ENCODE measurements around the gene ELK4. TPM values are rescaled to one million over a fixed set of nuclear protein-coding genes. Genes with fewer than 3 reads are reported as not detected.

ELK4 gene
- total RNA-seq, 1 experiment from 2014 or later = 31.2 TPM

GRCh38 chr1:205577874-205578658 lies 53.7 kb downstream of the ELK4 start:
- Mint-ChIP-seq H3K27ac (no peak overlapping the region; a peak in 1 of 7 replicates), H3K4me3 (no peak overlapping the region), H3K27me3 (ENCODE audit: low read depth) (peaks cover 67% of the 10 kb centered on the region), H3K9me3 (no peaks in the 10 kb centered on the region), H3K4me1 (peaks cover 17 to 25% of the 10 kb centered on the region in 2 experiments), H3K36me3 (ENCODE audit: insufficient read depth in 1 of 3, low read depth in 3 of 3) (no peaks in the 10 kb centered on the region)
- no peak overlapping the region for H4K91ac ChIP-seq (ENCODE audit: insufficient read length, low read depth, low read length)
- no peak overlapping the region for H2BK120ac ChIP-seq (ENCODE audit: low read depth, low read length, poor library complexity, severe bottlenecking)
- no peaks in the 10 kb centered on the region for H3K79me1 ChIP-seq (ENCODE audit: insufficient read depth, low read depth, low read length, poor library complexity, severe bottlenecking)
- H2BK20ac ChIP-seq (ENCODE audit: low read depth, low read length, poor library complexity, severe bottlenecking) = no peak overlapping the region
- no peak for DNase-seq
- H3K14ac ChIP-seq (ENCODE audit: insufficient read depth, low read length) = no peak overlapping the region; the same call in 1 of the 2 replicates
- H2BK12ac ChIP-seq (ENCODE audit: insufficient read length, low read depth, low read length) = no peak overlapping the region
- no peaks in the 10 kb centered on the region; the same call in 1 of the 2 replicates for H3K4me1 ChIP-seq (ENCODE audit: insufficient read depth, low read length)
- no peak overlapping the region for H3T11ph ChIP-seq (ENCODE audit: low read length)
- no peaks in the 10 kb centered on the region; the same call in 1 of the 2 replicates for H3K27me3 ChIP-seq (ENCODE audit: insufficient read depth, low read length)
- no peak overlapping the region for H3K9ac ChIP-seq (ENCODE audit: extremely low read depth, insufficient read length, low read length)
- H3K56ac ChIP-seq (ENCODE audit: insufficient read length, low read depth, low read length) = no peak overlapping the region
- no peak for TF ChIP-seq CTCF (conservative IDR thresholded peaks at IDR 0.05)
- no peak overlapping the region for H3K4me2 ChIP-seq (ENCODE audit: insufficient read depth, insufficient read length, low read length)
- no peak overlapping the region for H4K5ac ChIP-seq (ENCODE audit: insufficient read length, low read depth, low read length)
- no peak overlapping the region for H2AK5ac ChIP-seq (ENCODE audit: insufficient read length, low read length)
- H3K18ac ChIP-seq (ENCODE audit: insufficient read length, low read depth, low read length) = no peak overlapping the region
- H3K79me2 ChIP-seq (ENCODE audit: insufficient read depth, low read length) = no peaks in the 10 kb centered on the region
- no peak overlapping the region for H2AFZ ChIP-seq (ENCODE audit: low read length)
- H3K9me3 ChIP-seq (ENCODE audit: control insufficient read depth, low read depth, low read length) = no peaks in the 10 kb centered on the region
- no peak overlapping the region for H4K8ac ChIP-seq (replicated peaks; ENCODE audit: insufficient read length, low read depth, low read length)
- H2BK5ac ChIP-seq (ENCODE audit: insufficient read length, low read length) = no peak overlapping the region
- WGBS (ENCODE audit: extremely low coverage, insufficient read length, low lambda C conversion rate) = no CpG with 5 or more reads among the region's 13 CpGs
- H2BK15ac ChIP-seq (ENCODE audit: low read depth, low read length) = no peak overlapping the region
- no peaks in the 10 kb centered on the region for H3K23me2 ChIP-seq (ENCODE audit: insufficient read length, low read depth, low read length, poor library complexity, severe bottlenecking)
- no peak overlapping the region for H3K27ac ChIP-seq (ENCODE audit: insufficient read length, low read depth, low read length)
- H3K23ac ChIP-seq (ENCODE audit: insufficient read length, low read depth, low read length) = no peak overlapping the region
- no peak overlapping the region for H3K4ac ChIP-seq (ENCODE audit: low read depth, low read length)
- H4K20me1 ChIP-seq (ENCODE audit: control insufficient read depth, insufficient read depth, insufficient read length) = no peaks in the 10 kb centered on the region
